Activated naive CD4-positive, alpha-beta T cell treated with anti-CD3 and anti-CD28 coated beads for 36 hours (primary cell): ENCODE data around the gene PHYHIPL. TPM values are rescaled to one million over a fixed set of nuclear protein-coding genes. Genes with fewer than 3 reads are reported as not detected.

Experiments
- CTCF ChIA-PET: fragments of 350-600 bp; sonication (Branson Sonifier 250); formaldehyde crosslinking; loops from one replicate; lab custom pipeline; 2021; ENCODE audit warnings: antibody characterized with exemption; lab: Charles Lee
- DNase-seq: peaks from one replicate; pipeline ENCODE4 v3.0.0-alpha.2; 2020
- H3K27ac Mint-ChIP-seq: one replicate; pipeline ENCODE4 v1.8.0; 2021; ENCODE audit warnings: mild to moderate bottlenecking, mixed read lengths
- H3K27me3 Mint-ChIP-seq: one replicate; pipeline ENCODE4 v1.8.0; 2021; ENCODE audit warnings: low read depth, mixed read lengths
- H3K36me3 Mint-ChIP-seq: one replicate; pipeline ENCODE4 v1.8.0; 2021; ENCODE audit warnings: low read depth, mixed read lengths
- H3K4me1 Mint-ChIP-seq: one replicate; pipeline ENCODE4 v1.8.0; 2021; ENCODE audit warnings: low read depth, mixed read lengths
- H3K4me3 Mint-ChIP-seq: one replicate; pipeline ENCODE4 v1.8.0; 2021; ENCODE audit warnings: mild to moderate bottlenecking, moderate library complexity, mixed read lengths
- H3K9me3 Mint-ChIP-seq: one replicate; pipeline ENCODE4 v1.8.0; 2021; ENCODE audit warnings: mixed read lengths
- intact Hi-C: fragments of 100-400 bp; cut with micrococcal nuclease; formaldehyde crosslinking; loops from one replicate; pipeline ENCODE4 v1.15.1; 2023
- total RNA-seq, 2 experiments: library from RNA; stranded (reverse); gene quantifications; one replicate each; pipeline ENCODE4 v1.2.3, GENCODE V29; 2021

The PHYHIPL gene
- total RNA-seq, 2 experiments from 2014 or later: not detected

DNA sequence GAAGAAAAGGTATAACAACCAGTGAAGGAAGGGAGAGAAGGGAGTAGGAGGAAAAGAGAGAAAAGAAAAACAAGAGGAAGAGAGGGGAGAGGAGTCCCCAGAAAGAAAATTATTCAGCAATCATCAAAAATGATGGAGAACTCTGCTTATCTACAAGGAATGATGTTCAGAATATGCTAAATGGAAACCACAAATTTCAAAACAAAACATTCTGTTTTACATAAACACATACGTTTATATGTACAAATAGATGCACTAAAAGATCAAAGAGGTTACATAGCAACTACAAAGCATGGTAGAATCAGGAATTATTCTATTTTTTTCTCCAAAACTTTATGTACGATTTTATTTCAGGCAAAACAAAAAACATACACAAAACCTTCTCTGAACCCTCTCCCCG is 94.0 kb downstream of the PHYHIPL start:
- Mint-ChIP-seq H3K27ac (no peak overlapping the region), H3K27me3 (no peaks in the 10 kb centered on the region), H3K4me3 (no peak overlapping the region), H3K4me1 (no peaks in the 10 kb centered on the region), H3K9me3 (peaks cover 3% of the 10 kb centered on the region), H3K36me3 (no peaks in the 10 kb centered on the region)
- DNase-seq: no peak
- CTCF ChIA-PET: no interaction called here
- intact Hi-C loops: no loop called here

DNA sequence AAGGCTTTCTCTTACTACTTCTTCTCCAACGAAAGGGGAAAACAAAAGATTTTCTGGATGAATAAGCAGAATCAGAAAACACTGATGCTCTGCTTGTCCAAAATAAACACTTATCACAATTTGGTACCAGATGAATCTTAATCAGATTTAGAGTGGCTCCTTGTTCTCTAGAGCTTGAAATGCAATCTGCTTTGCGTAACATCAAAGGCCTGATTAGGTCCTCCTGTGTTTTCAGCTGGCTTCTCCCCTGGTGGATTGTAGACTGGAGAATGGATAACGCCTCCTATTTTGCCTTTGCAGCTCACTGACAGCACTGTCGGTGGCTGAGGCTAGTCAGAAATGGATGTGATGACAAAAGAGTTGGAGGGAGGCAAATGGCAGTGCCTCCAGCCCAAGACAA is 94.7 kb downstream of the PHYHIPL start:
- no peaks in the 10 kb centered on the region for H3K27me3 Mint-ChIP-seq
- H3K36me3 Mint-ChIP-seq: no peaks in the 10 kb centered on the region
- no peaks in the 10 kb centered on the region for H3K4me1 Mint-ChIP-seq
- DNase-seq: no peak
- intact Hi-C loops: no loop called here
- no peak overlapping the region for H3K27ac Mint-ChIP-seq
- peaks cover 3% of the 10 kb centered on the region for H3K9me3 Mint-ChIP-seq
- CTCF ChIA-PET: no interaction called here
- no peak overlapping the region for H3K4me3 Mint-ChIP-seq

DNA sequence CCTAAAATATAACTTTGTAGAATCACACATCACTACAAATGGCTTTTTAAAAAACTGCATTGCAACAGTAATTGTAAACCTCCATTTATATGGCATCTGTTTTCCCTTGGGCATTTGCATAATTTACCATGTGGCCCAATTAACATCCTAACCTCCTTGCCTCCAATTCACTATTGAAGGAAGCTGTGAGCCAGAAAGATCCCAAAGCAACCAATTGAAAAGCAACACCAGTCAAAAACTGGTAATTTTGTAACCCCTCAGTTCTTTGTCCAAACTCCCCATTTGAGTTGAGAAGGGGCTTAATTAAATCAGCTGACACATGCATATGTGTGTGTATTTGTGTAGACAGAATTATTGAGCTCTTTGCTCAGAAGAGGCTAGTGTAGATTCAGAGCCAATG is 95.6 kb downstream of the PHYHIPL start:
- no peak for DNase-seq
- Mint-ChIP-seq H3K27ac (no peak overlapping the region), H3K4me3 (no peak overlapping the region), H3K4me1 (no peaks in the 10 kb centered on the region), H3K36me3 (no peaks in the 10 kb centered on the region), H3K9me3 (peaks cover 3% of the 10 kb centered on the region), H3K27me3 (no peaks in the 10 kb centered on the region)
- CTCF ChIA-PET: no interaction called here
- intact Hi-C loops: no loop called here

DNA sequence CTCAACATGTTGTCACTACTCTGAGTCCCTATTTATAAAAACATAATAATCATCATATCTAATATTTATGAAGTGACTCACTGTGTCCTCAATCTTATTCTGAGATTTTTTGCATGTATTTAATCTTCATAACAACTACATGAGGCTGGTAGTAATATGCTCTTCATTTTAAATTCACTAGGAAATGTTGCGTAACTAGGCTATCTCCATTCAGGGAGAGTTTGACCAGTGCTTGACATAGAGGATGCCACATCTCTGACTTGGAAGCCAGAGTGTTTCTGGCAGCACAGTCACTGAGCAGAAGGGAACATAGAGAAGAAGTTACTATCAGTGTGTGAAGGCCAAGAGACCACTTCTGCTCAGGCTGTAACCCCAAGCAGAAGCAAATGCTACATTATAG is 97.0 kb downstream of the PHYHIPL start:
- H3K27me3 Mint-ChIP-seq: no peaks in the 10 kb centered on the region
- H3K4me1 Mint-ChIP-seq: no peaks in the 10 kb centered on the region
- no peaks in the 10 kb centered on the region for H3K9me3 Mint-ChIP-seq
- DNase-seq: no peak
- intact Hi-C loops: no loop called here
- H3K27ac Mint-ChIP-seq: no peak overlapping the region
- H3K36me3 Mint-ChIP-seq: no peaks in the 10 kb centered on the region
- CTCF ChIA-PET: no interaction called here
- H3K4me3 Mint-ChIP-seq: no peak overlapping the region

DNA sequence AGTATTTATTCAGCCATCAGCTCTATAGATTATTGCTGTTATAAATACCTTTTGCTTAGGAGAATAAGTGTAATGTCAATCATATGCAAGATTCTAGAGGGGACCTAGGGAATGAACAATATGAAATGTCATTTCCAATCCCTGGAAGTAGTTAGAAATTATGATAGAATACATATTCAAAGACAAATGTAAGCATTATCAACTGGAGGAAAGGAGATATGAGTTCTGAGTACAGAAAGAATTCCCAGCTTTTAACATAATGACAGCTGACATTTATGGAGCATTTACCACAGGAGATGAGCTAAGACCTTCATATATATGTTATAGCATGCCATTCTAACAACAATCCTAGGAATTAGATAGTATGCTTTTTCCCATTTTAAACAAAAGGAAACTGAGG is 99.7 kb downstream of the PHYHIPL start:
- no peaks in the 10 kb centered on the region for H3K4me1 Mint-ChIP-seq
- H3K36me3 Mint-ChIP-seq: no peaks in the 10 kb centered on the region
- no peaks in the 10 kb centered on the region for H3K27me3 Mint-ChIP-seq
- no peak overlapping the region for H3K27ac Mint-ChIP-seq
- H3K9me3 Mint-ChIP-seq: no peaks in the 10 kb centered on the region
- intact Hi-C loops: no loop called here
- no peak for DNase-seq
- no peak overlapping the region for H3K4me3 Mint-ChIP-seq
- CTCF ChIA-PET: no interaction called here

DNA sequence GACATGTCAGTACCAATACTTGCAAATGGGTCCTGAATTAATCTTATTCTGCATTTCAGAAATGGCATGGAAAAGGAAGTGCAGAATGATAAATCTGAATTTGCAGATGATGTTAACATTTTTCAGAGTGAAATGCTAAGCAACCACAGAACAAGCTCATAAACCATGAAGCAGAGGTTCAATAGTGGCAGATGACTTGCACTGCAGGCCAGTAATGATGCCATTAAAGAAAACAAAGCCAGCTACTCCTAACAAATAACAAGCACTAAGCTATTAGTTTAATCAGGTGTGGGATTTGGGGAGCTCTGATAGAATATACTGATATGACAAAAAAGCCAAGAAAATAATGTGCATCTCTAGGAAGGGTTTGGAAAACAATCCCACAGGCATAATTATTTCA is 100.5 kb downstream of the PHYHIPL start:
- DNase-seq: no peak
- CTCF ChIA-PET: interaction anchor here (0.6 kb wide), 1 partner anchor 169 kb away, joined by 6 read pairs; no protein-coding TSS in a partner anchor
- Mint-ChIP-seq H3K4me3 (no peak overlapping the region), H3K27ac (no peak overlapping the region), H3K27me3 (no peaks in the 10 kb centered on the region), H3K36me3 (no peaks in the 10 kb centered on the region), H3K4me1 (no peaks in the 10 kb centered on the region), H3K9me3 (no peaks in the 10 kb centered on the region)
- intact Hi-C loops: no loop called here

DNA sequence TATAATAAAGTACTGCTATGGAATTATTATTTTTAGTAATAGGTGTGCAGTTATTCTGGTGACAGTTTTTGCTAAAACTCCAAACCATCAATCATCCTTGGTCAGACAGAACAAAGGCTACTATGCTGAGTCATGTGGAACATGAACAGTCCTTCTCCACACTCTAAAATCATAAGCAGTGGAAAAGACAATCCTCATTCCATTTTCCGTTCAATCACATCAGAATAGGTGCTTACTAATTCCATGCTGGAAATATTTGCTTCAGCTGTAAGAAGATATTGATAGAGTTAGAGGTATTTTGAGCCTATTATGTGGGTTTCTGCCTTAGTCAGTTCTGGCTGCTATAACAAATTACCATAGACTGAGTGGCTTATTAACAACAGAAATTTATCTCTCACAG is 103.0 kb downstream of the PHYHIPL start:
- Mint-ChIP-seq H3K36me3 (no peaks in the 10 kb centered on the region), H3K27me3 (no peaks in the 10 kb centered on the region), H3K4me1 (no peaks in the 10 kb centered on the region), H3K9me3 (no peaks in the 10 kb centered on the region), H3K27ac (no peak overlapping the region), H3K4me3 (no peak overlapping the region)
- CTCF ChIA-PET: no interaction called here
- DNase-seq: no peak
- intact Hi-C loops: no loop called here

DNA sequence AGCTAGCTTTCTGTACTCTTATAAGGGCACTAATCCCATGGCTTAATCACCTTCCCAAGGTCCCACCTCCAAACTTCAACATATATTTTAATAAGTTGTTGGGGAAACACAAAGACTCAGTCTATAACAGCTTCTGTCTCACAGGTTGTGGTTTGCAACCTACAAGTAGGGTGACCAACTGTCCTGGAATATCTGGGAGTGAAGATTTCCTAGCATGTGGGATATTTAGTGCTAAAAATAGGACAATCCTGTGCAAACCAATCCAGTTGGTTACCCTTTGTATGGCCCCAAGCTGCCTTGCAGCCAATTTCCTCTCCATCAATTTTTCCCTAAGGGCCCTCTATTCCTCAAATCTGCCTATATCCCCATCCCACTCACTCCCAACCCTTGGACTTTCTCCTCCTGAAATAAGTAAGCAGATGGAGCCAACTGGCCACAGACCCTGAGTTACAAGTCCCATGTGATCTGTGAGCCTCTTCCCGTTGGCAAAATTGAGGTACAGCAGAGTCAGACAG is 103.6 kb downstream of the PHYHIPL start:
- intact Hi-C loops: no loop called here
- no peak for DNase-seq
- Mint-ChIP-seq H3K4me3 (no peak overlapping the region), H3K27ac (no peak overlapping the region), H3K9me3 (no peaks in the 10 kb centered on the region), H3K4me1 (no peaks in the 10 kb centered on the region), H3K27me3 (no peaks in the 10 kb centered on the region), H3K36me3 (no peaks in the 10 kb centered on the region)
- CTCF ChIA-PET: no interaction called here

DNA sequence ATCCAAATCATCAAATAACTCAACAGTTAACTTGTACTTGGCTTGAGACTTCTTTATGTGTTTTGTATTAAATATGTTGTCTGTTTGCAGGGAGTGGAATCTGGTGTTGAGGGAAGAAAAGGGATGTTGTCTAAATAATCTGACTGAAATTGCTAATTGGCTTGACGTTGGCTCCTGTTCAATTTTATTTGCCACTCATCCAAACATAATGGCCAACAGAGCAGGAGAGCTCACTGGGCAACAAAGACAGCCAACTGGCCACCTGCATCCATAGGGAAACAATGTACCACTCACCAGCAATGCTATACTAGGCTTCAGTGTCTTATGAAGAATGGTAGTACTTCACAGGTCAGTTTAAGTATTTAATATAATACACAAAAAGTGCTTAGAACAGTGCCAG is 105.4 kb downstream of the PHYHIPL start:
- Mint-ChIP-seq H3K9me3 (no peaks in the 10 kb centered on the region), H3K4me1 (no peaks in the 10 kb centered on the region), H3K27me3 (no peaks in the 10 kb centered on the region), H3K36me3 (no peaks in the 10 kb centered on the region), H3K27ac (no peak overlapping the region), H3K4me3 (no peak overlapping the region)
- DNase-seq: no peak
- intact Hi-C loops: no loop called here
- CTCF ChIA-PET: no interaction called here

DNA sequence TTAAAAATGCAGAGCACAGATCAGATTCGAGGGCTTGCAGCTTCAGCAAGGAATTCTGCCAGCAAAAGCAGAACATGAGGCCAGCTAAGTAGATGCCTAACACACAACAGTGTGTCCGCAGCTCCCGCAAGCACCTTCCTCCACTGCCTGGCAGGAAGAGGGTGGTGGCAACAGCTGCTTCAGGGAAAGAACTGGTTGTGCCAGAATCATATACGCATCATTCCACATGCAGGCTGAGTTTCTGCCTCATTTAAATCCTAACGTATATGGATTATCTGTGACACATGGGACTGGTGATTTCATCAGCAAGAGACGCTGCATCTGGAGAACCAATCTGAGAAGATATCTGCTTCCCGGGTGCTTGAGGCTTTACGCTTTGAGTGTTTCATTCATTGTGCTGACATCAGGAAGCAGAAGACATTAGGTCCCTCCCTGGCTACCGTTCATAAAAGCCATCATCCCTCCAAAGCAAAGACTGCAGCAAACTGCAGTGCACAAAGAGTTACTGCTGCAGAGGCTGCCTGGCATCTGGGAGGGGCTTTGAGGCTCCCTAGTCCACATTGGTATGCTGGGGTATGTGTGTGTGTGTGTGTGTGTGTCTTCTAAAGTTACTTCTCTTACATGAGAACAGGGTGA is 107.1 kb downstream of the PHYHIPL start:
- Mint-ChIP-seq H3K4me1 (no peaks in the 10 kb centered on the region), H3K36me3 (no peaks in the 10 kb centered on the region), H3K4me3 (no peak overlapping the region), H3K27ac (no peak overlapping the region), H3K27me3 (no peaks in the 10 kb centered on the region), H3K9me3 (no peaks in the 10 kb centered on the region)
- CTCF ChIA-PET: interaction anchor here (0.6 kb wide), 1 partner anchor 985 kb away, joined by 4 read pairs; no protein-coding TSS in a partner anchor
- intact Hi-C loops: no loop called here
- DNase-seq: no peak

DNA sequence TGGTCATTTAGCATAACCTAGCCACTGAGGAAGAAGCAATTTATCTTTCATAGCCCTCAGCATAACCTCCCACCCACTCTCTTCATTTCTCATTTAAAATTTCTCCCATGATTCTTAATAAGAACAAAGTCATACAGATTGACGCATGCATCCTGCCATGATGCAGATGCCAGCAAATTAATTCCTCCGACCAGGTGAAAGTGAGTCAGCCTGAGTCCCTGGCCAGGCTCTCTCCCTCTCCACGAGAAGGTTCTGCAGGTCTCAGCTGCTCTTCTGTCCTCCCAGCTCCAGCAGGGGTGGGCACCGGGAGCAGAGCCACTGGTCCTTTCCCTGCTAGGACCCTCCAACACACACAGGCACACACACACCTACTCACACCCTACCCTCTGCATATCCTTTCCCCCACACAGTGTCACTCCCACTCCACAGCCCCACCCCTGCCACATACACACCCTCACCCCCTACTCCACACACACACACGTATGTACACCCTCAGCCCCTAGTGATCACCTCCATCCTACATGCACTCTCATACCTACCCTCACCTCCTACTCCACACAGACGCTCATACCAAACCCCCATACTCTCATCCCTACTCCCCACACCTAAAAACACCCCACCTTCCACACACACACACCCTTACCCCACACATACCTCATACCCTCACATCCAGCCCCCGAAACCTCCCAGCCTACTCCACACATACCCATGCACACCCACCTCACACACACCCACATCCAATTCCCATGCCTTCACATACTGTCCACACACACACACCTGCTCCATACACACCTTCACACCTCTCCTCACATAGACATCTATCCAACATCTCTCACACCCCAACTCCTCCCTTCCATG is 107.9 kb downstream of the PHYHIPL start:
- no peak overlapping the region for H3K27ac Mint-ChIP-seq
- no peak for DNase-seq
- H3K36me3 Mint-ChIP-seq: no peaks in the 10 kb centered on the region
- CTCF ChIA-PET: no interaction called here
- no peak overlapping the region for H3K4me3 Mint-ChIP-seq
- no peaks in the 10 kb centered on the region for H3K27me3 Mint-ChIP-seq
- intact Hi-C loops: no loop called here
- H3K9me3 Mint-ChIP-seq: no peaks in the 10 kb centered on the region
- H3K4me1 Mint-ChIP-seq: no peaks in the 10 kb centered on the region

DNA sequence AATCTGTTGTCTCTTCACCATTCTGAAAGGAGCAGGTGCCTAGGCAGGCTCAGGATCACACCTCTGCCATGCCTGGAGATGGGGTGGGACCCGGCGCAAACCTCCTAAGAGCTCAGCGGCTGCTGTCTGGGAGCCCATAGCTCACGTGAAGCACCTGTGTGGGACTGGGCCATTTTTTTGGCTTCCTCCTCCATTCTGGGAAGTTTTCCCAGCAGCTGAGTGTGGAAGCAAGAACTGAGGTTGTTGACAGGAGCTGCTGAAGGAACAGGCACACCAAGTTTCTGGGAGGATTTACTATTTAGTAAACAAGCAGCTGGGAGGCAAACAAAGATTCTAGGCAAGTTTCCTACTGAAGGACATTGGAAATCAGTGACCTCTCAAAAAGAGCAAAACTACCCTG is 108.6 kb downstream of the PHYHIPL start:
- intact Hi-C loops: no loop called here
- Mint-ChIP-seq H3K9me3 (no peaks in the 10 kb centered on the region), H3K4me3 (no peak overlapping the region), H3K36me3 (no peaks in the 10 kb centered on the region), H3K27ac (no peak overlapping the region), H3K4me1 (no peaks in the 10 kb centered on the region), H3K27me3 (no peaks in the 10 kb centered on the region)
- CTCF ChIA-PET: no interaction called here
- no peak for DNase-seq

DNA sequence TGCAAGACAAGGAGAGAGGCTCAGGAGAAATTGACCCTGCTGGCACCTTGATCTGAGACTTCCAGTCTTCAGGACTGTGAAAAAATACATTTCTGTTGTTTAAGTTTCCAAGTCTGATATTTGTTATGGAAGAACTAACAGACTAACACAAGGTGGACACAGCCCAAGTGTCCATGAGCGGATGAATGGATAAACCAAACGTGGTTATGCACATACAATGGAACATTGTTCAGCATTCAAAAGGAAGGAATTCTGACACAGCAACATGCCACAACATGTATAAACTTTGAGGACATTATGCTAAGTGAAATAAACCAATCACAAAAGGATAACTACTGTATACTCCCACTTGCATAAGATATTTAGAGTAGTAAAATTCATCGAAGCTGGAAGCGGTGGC is 109.4 kb downstream of the PHYHIPL start:
- no peak for DNase-seq
- no peak overlapping the region for H3K4me3 Mint-ChIP-seq
- no peaks in the 10 kb centered on the region for H3K9me3 Mint-ChIP-seq
- H3K36me3 Mint-ChIP-seq: no peaks in the 10 kb centered on the region
- H3K4me1 Mint-ChIP-seq: no peaks in the 10 kb centered on the region
- intact Hi-C loops: no loop called here
- no peak overlapping the region for H3K27ac Mint-ChIP-seq
- CTCF ChIA-PET: no interaction called here
- no peaks in the 10 kb centered on the region for H3K27me3 Mint-ChIP-seq
